ENCODE measurements around the gene RDX.

Gene RDX

DNA sequence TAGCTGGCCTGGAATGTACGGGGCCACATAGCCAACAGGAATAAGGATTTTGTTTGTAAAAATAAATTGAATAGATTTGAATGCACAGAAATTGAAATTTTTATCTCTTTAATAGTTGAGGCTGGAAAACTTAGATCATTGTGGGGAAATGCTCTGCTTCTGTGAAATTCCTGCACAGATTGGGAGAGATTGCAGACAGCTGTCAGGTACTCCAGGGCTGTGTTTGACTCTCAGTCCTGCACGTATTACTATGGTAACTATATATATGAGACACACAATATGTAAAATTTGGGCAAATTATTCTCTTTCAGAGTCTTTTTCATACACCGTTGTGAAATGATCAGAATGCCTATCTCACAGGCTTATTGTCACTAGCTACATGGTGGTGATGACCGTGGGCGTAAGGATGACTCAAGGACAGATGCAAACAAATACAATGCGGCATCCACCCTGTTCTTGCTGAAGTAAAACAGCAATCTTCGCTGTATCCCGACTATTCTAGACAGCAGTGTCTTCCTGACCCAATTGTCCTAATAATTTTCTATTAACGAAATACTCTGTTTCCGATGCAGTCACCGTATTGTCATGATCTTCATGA, 123.8 kb downstream of the RDX start:
- DNase-seq (ENCODE audit: low read depth): no peak

DNA sequence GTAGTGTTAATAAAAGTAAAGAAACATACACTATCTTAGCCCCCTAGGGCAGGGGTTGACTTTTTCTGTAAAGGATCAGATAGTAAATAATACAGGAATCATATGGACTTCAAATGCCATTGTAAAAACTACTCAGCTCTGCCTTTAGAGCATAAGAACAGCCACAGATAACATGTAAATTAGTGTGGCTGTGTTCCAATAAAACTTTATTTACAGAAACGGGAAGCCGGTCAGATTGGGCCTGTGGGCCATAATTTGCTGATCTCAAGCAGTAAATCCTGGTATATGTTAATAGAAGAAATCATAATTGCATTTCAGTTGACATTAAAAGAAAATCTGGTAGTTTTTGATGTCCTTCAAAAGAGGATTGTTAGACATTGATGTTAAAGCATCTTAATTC, 126.7 kb downstream of the RDX start:
- DNase-seq (ENCODE audit: low read depth): no peak

DNA sequence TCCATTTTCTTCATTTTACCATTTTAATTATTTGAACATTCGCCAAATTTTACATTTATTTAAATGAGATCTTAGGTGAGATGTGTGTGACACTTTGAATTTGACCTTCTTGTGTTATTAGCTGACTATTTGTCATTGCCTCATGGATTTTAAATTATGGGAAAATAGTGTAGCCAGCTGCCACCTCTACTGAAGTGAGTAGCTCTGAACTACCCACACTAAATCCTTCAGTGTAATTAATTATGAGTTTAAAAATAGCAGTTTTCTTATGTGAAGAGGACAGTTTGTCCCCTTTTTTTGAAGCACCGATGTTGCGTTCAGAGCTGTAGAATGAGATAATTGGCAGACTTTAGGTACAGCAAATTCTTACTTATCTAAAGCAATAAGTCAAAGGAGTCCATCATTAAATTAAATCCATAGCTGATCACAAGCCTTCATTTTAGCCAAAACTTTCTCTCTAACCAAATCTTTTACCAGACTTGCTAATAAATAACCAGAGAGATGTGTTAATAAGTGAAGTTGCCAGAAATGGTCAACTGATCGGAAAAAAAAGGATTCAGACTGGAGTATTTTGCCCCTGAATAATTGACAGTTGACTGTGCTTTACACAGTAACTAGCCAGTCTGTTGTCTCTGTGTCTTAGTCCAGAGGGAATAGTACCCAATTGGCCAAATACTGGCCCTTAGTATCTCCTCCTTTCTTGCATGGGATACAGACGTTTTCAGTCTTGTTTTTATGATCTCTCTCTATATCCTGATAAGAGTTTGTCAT, 128.2 kb downstream of the RDX start:
- no peak for DNase-seq (ENCODE audit: low read depth)

DNA sequence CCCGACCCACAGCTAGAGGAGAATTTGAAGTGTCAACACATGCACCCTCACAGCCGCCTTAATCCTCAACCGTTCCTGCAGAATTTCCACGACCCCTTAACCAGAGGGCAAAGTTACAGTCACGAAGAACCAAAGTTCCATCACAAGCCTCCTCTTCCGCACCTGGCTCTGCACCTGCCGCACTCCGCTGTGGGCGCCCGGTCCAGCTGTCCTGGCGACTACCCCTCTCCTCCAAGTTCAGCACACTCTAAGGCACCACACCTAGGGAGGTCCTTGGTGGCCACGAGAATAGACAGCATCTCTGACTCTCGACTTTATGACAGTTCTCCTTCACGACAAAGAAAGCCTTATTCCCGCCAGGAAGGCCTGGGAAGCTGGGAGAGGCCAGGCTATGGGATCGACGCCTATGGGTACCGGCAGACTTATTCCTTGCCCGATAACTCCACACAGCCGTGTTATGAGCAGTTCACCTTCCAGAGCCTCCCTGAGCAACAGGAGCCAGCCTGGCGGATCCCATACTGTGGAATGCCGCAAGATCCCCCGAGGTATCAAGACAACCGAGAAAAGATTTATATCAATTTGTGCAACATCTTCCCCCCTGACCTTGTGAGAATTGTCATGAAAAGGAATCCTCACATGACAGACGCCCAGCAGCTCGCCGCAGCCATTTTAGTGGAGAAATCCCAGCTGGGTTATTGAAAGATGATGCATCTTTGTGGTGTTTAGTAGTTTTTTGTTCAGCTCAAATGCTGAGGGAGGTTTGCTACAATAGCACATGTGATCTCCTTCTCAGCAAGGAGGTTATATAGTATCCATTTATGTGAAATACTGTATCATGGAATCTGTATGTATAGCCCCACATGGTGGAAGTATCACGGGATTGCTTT, 131.1 kb downstream of the RDX start:
- no peak for DNase-seq (ENCODE audit: low read depth)

DNA sequence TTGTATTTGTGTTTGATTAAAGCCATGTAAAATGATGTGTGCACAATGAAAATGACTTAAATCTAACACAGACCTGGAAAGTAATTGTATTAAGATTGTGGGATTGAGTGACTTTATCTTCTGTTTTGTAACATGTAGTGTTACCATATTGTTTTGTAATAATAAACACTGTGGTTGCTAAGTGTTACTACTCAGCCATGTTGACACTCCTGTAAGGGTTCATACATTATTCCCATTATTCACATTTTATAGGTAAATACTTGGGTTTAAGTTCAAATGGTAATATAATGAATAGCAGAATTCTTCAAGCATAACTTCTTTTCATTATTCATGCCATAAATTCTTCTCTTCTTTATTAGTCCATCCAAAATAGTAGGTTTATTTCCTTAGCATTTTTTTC, 134.2 kb downstream of the RDX start:
- DNase-seq (ENCODE audit: low read depth): no peak

DNA sequence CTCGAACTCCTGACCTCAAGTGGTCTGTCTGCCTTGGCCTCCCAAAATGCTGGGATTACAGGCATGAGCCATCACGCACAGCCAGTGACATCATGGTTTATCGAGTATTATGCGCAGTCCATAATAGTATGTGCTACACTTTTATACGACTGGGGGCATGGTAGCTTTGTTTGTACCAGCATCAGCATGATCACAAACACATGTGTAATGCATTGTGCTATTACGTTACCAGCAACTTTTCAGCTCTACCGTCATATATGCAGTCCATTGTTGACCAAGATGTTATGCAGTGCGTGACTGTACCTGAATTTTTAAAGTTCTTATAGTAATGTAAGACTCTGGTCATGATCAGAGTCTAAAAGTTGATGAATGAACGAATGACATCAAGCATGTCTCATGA, 135.4 kb downstream of the RDX start:
- no peak for DNase-seq (ENCODE audit: low read depth)

DNA sequence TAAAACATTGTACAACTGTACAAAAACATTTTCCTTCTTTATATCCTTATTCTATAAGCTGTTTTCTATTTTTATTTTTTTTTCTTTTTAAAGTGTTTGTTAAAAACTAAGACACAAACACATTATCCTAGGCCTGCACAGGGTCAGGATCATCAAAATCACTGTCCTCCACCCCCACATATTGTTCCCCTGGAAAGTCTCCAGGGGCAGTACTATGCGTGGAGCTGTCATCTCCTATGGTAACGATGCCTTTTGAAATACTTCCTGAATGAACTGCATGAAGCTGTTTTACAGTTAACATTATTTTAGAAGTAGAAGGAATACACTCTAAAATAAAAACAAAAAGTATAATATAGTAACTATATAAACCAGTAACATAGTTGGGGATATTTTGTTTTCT, 136.0 kb downstream of the RDX start:
- no peak for DNase-seq (ENCODE audit: low read depth)

DNA sequence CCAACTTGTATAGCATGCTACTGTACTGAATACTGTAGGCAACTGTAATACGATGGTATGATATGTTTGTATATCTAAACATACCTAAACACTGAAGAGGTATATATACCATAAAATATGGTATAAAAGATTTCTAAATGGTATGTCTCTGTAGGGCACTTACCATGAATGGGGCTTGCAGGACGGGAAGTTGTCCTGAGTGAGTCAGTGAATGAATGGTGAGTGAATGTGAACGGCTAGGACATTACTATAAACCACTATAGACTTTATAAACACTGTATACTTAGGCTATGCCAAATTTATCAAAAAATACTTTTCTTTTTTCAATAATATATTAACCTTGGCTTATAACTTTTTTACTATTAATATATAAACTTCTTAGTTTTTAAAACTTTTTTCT, 136.4 kb downstream of the RDX start:
- no peak for DNase-seq (ENCODE audit: low read depth)

DNA sequence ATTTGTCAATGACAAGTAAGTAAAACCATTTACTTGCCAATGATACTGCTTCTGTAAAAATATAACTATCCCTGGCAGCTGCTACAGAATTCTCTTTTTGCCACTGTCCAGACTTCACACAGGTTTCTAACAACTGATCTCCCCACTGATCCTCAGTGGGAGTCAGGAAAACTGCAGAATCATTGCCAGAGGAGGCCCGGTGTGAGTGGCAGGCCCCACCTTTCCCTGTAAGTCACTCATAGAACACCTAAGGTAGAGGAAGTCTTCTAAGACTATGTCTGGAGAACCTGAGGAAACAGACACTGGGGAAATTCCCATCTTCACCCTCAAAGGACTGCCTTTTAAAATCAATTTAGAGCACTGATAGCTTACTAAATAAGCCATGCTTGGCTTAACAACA, 136.9 kb downstream of the RDX start:
- DNase-seq (ENCODE audit: low read depth): no peak

DNA sequence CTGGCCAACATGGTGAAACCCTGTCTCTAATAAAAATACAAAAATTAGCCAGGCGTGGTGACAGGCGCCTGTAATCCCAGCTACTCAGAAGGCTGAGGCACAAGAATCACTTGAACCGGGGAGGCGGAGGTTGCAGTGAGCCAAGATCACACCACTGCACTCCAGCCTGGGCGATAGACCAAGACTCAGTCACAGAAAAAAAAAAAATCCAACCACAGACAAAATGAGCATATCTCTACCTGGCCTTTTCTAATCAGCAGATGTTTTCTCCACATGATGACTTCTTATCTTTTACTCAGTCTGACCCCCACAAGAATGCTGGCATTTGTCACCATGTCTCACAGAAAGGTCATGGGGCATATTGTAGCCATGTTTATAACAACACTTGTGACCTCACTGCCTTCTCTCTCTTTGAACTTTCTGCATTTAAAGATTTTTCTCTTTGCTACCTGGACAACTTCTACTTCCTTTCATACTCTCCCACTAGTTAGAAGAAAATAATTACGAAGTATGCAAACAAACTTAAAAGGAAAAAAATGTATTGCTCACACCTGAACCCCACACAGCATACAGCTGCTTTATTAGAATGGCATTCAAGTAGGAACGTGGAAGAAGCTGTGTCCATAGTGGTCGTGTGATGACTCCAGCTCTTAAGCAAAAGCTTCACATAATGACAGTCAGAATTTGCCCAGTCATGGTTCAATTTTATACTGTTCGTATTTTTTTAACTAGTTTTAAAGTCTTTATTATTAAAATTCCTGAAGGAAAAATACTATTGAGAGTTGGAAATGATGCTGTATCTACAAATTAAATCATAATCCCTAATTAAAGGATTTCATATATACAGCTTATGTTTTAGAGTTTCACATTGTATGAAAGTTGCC, 137.9 kb downstream of the RDX start:
- DNase-seq (ENCODE audit: low read depth): no peak

DNA sequence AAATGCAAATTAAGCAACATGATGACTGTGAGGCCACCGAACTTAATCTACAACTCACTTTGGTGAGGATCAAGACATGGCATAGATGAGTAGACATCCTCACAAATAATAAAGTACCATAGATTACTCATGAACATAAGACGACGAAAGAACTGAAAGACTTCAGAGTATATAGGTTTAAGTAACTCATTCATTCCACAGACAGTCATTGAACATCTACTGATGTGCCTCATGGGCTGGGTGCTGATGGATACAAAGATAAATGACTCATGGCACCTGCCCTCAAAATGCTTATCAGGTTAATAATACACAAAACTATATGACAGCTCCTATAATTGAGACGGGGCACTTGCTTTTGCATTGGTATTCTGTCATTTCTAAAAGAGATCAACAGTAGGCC, 139.9 kb downstream of the RDX start:
- no peak for DNase-seq (ENCODE audit: low read depth)

DNA sequence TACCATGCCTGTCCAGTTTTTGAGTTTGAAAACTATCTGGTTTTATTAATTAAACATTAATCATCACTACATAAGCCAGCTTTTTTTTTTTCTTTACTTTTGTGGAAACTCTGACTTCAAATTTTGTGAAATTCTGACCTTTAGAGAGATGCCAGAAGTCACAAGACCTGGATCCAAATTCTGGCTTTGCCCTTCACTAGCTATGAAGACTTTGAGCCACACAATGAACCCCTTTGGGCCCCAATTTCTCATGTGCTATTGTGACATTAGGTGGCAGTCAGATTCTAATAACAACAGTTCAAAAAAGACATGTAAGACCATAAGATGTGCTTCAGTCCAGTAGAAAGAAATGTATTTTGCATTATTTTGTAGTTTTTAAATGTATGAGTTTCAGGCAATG, 142.9 kb downstream of the RDX start:
- no peak for DNase-seq (ENCODE audit: low read depth)

DNA sequence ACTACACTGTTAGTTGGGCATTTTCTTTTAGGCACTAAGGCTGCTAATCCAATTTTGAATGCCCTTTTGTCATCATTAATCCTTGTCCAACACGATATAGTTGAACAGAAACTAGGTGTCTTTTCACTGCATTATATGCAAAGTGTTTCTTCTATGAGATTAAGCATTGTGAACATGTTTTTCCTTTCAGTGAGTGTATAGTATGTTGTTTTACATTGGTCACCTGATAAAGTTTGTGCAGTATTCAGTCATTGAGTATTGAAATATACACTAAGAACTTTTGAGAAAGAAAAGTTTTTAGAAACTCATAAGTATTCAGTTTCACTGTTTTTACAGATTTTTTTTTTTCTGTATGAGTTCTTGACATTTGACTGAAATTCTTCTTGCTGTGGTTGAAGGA, 144.2 kb downstream of the RDX start:
- no peak for DNase-seq (ENCODE audit: low read depth)

DNA sequence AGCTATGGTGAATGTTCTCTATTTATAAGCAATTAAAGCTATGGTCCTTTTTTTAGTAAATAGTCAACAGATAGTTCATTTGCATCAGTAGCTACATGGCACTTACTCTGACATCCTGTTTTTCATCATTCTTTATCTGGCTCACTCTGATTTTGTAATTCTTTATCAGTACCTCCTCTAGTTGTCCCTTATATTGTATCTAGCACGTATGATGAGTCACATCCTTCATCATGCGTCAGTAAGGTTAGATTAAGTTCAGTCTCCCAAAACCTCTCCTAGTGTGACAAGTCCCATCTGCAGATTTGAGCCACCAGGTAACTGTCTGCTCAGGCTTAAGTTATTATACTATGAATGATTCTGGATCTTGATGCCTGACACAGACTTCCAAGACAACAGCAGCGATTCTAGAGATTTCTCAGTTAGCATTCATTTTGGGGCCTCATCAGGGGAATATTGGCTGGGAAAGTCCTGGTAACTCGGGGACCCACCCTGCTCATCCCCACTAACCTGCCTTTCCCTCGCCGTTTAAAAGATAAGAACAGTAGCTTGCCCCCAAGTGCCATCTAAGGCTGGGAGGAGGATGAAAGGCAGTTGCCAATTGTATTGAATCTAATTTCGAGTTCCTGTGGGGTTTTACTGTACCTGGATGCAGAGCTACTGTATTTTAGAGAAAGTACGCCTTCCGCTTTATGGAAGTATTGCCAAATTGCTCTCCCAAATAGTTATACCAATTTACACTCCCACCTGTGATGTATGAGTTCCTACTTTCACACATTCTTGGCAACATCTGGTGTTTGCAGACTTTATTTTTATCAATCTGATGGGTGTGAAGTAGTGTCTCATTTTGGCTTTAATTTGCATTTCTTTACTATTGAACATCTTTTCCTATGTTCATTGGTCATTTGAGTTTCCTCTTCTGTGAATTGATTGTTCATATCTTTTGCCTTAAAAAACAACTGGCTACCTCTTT, 147.4 kb downstream of the RDX start:
- no peak for DNase-seq (ENCODE audit: low read depth)

DNA sequence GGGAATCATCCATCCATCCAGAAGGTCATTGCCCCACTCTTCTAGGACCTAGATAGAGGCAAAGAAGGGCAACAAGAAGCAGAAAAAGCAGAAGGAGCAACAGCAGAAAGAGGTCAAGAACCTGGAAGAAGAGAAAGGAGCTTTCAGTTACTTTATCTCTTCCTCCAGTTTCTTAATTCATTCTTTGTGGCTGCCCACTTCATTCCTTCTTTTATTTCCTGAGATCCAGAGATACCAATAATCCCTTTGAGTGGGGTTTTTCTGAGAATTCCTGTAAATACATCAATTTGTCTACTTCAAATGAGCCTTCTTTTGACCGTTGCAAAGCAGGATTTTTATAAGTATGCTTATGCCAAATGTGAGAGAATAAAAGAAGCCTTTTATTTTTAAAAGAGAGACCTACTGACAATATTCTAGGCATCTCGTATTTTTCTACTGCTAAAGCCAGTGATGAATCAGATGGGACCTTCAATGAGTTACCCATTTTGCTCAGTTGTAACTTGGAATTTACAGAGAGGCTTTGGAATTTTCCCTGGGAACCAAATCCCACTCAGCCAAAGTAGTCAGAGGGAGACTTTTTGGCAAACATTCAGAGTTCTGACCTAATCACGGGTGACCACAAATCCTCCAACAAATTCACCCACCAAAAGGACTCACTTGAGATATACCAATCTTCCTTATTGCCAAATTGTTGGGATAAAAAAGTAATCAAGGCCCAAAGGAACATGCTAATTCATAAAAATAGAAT, 148.3 kb downstream of the RDX start:
- DNase-seq (ENCODE audit: low read depth): no peak

DNA sequence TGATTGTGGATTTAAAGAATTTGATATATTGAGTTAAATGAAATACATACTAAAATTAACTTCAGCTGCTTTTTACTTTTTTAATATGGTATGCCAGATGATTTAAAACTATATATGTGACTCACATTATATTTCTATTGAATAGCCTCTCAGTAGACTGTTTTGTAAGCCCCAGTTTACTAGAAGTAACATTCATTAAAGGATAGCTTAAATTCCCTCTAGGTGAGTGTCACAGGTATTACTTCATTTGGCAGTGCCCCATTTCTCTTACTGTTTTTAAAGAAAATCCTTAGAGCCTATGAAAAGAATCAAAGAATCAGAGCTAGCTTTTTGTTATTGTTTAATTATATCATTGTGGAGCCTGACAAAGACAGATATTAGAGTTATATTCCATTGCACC, 154.6 kb downstream of the RDX start:
- no peak for DNase-seq (ENCODE audit: low read depth)

DNA sequence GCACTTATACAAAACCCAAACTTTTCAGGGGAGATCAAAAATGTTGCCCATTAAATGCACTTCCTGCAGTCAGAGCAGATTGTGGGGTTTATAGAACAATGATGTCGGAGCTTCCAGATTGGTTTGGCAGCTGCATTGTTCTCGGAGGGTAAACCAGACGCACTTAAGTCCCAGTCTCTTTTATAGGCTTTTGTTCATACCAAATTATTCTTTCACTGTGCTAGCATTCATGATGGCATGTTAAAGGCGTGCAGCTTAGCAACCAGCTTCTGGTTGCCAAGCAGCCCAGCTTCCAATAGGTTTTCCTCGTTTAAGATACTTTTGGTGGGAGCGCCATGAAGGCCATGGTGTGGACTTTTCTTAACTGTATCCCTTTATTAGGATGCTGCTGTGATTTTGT, 162.3 kb downstream of the RDX start:
- DNase-seq (ENCODE audit: low read depth): no peak

DNA sequence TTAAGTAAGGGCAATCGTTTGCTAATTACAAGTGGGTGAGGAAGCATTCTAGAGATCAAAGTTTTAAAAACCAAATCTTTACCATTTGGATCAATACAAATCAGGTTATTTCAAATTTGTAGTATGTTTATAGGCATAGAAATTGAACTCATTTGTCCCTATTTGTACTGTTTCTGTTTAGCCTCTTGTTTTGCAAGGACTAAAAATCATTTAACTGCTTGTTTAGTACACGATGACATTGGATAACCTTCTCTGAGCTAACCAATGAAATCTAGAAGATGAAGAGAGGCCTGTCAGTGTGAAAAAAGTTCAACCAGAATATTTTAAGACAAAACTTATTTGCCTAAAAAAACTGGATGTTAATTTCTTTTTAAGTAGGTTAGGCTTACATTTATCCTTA, 163.3 kb downstream of the RDX start:
- DNase-seq (ENCODE audit: low read depth): no peak

DNA sequence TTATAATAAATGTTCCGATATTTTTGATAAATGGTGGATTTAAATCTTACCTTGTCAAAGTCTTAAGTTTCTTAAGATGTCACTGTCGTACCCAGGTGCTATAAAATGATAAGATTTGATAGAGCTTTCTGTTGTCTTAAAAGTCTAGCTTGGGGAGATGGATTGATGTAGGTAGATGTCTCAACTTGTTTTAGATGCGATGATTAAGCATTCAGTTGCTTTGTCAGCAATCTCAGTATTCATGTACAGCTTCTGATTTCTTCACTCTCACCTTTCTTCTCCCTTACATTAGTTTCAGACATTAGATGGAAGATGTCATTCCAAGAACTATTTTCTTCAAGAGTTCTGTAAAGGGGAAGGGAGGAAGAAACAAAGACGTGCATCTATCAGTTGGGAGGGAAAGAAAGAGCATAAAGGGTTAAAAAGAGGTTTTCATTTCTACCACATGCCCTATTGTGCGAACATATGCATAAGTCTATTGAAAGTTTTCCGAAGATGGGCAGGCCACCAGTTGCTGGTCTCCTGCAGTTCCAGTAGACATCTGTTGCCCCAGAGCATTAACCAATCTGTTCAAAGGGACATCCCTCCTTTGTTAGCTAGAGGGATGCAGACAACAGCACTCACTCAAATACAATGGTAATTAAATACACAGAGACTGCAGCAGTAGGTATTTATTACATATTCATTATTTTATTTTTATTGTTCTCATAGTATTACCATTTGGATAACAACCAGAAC, 164.9 kb downstream of the RDX start:
- no peak for DNase-seq (ENCODE audit: low read depth)
